ENCODE measurements around the gene DUX4.
"Not testable (repeated sequence)": the region's sequence is repeated elsewhere in the genome, so short reads cannot be mapped to it uniquely, and the experiment has no call there.

Gene DUX4
- 0 to 0.11 (median 0) reads per million in 17 experiments for total RNA-seq

DNA sequence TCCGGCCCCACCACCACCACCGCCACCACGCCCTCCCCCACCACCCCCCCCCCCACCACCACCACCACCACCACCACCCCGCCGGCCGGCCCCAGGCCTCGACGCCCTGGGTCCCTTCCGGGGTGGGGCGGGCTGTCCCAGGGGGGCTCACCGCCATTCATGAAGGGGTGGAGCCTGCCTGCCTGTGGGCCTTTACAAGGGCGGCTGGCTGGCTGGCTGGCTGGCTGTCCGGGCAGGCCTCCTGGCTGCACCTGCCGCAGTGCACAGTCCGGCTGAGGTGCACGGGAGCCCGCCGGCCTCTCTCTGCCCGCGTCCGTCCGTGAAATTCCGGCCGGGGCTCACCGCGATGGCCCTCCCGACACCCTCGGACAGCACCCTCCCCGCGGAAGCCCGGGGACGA is at the start of gene DUX4:
Gene DUX4, plus strand, starts transcription at position 347 of the 400 bp plus-strand sequence. Its CDS starts 0 bp downstream, at position 347.
- not testable (repeated sequence) for DNase-seq

DNA sequence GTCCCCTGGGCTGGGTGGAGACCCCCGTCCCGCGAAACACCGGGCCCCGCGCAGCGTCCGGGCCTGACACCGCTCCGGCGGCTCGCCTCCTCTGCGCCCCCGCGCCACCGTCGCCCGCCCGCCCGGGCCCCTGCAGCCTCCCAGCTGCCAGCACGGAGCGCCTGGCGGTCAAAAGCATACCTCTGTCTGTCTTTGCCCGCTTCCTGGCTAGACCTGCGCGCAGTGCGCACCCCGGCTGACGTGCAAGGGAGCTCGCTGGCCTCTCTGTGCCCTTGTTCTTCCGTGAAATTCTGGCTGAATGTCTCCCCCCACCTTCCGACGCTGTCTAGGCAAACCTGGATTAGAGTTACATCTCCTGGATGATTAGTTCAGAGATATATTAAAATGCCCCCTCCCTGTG is 1.9 kb downstream of the DUX4 start:
- DNase-seq = not testable (repeated sequence)

DNA sequence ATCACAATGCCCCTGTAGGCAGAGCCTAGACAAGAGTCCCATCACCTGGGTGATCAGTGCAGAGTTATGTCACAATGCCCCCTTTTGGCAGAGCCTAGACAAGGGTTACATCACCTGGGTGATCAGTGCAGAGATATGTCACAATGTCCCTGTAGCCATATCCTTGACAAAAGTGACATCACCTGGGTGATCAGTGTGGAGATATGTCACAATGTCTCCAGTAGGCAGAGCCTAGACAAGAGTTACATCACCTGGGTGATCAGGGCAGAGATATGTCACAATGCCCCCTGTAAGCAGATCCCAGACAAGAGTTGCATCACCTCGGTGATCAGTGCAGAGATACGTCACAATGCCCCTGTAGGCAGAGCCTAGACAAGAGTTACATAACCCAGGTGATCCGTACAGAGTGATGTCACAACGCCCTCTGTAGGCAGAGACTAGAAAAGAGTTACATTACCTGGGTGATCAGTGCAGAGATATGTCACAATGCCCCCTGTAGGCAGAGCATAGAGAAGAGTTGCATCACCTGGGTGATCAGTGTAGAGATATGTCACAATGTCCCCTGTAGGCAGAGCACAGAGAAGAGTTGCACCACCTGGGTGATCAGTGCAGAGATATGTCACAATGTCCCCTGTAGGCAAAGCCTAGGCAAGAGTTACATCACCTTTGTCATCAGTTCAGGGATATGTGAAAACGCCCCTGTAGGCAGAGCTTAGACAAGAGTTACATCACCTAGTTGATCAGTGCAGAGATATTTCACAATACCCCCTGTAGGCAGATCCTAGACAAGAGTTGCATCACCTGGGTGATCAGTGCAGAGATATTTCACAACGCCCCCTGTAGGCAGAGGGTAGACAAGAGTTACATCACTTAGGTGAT is 4.4 kb downstream of the DUX4 start:
- DNase-seq = not testable (repeated sequence)

DNA sequence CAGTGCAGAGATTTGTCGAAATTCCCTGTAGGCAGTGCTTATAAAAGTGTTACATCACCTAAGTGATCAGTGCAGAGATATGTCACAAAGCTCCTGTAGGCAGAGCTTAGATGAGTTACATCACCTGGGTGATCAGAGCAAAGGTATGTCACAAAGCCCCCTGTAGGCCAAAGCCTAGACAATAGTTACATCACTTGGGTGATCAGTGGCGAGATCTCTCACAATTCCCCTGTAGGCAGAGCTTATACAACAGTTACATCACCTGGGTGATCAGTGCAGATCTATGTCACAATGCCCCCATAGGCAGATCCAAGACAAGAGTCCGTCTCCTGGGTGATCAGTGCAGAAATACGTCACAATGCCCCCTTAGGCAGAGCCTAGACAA is 5.0 kb downstream of the DUX4 start:
- not testable (repeated sequence) for DNase-seq

DNA sequence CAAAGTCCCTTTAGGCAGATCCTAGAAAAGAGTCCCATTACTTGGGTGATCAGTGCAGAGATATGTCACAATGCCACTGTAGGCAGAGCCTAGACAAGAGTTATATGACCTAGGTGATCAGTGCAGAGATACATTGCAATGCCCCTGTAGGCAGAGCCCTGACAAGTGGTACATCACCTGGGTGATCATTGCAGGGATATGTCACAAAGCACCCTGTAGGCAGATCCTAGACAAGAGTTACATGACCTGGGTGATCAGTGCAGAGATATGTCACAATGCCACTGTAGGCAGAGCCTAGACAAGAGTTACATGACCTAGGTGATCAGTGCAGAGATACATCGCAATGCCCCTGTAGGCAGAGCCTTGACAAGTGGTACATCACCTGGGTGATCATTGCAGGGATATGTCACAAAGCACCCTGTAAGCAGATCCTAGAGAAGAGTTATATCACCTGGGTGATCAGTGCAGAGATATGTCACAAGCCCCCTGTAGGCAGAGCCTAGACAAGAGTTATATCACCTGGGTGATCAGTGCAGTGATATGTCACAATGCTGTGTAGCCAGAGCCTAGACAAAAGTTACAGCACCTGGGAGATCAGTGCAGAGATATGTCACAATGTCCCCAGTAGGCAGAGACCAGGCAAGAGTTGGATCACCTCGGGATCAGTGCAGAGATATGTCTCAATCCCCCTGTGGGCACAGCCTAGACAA is 5.6 kb downstream of the DUX4 start:
- not testable (repeated sequence) for DNase-seq

DNA sequence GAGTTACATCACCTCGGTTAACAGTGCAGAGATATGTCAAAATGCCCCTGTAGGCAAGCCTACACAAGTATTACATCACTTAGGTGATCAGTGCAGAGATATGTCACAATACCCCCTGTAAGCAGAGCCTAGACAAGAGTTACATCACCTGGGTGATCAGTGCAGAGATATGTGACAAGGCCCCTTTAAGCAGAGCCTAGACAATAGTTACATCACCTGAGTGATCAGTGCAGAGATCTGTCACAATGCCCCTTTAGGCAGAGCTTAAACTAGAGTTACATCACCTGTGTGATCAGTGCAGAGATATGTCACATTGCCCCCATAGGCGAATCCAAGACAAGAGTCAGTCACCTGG is 6.1 kb downstream of the DUX4 start:
- not testable (repeated sequence) for DNase-seq

DNA sequence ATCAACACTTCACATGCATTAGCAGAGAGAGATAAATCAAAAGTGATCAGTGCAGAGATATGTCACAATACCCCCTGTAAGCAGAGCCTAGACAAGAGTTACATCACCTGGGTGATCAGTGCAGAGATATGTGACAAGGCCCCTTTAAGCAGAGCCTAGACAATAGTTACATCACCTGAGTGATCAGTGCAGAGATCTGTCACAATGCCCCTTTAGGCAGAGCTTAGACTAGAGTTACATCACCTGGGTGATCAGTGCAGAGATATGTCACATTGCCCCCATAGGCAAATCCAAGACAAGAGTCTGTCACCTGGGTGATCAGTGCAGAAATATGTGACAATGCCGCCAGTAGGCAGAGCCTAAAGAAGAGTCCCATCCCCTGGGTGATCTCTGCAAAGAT is 7.4 kb downstream of the DUX4 start:
- not testable (repeated sequence) for DNase-seq

DNA sequence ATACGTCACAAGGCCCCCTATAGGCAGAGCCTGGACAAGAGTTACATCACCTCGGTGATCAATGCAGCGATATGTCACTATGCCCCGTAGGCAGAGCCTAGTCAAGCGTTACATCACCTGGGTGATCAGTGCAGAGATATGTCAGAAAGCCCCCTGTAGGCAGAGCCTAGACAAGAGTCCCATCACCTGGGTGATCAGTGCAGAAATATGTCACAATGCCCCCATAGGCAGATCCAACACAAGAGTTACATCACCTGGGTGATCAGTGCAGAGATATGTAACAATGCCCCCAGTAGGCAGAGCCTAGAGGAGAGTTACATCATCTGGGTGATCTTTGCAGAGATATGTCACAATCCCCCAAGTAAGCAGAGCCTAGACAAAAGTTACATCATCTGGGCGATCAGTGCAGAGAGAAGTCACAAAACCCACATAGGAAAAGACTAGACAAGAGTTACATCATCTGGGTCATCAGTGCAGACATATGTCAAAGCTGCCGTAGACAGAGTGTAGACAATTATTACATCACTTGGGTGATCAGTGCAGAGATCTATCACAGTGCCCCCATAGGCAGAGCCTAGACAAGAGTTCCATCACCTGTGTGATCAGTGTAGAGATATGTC is 8.0 kb downstream of the DUX4 start:
- DNase-seq = not testable (repeated sequence)

DNA sequence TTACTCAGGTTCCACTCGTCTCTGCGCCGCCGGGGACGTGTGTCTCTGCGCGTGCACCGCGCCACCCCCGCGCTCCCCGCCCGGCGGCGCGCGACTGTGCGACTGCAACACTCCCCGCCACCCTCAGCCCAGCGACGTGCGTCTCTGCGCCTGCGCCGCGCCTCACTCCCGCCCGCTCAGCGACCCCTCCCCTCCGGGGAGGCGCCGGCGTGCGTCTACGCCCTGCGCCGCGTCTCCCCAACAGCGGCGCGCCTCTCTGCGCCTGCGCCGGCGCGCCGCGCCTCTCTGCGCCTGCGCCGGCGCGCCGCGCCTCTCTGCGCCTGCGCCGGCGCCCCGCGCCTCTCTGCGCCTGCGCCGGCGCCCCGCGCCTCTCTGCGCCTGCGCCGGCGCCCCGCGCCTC is 29.9 kb downstream of the DUX4 start:
- DNase-seq = not testable (repeated sequence)
